ENCODE measurements around the gene DISP2. TPM values are rescaled to one million over a fixed set of nuclear protein-coding genes. Genes with fewer than 3 reads are reported as not detected.

Gene DISP2
- total RNA-seq, 1 donor from 2014 or later: 0.74 TPM

GRCh38 chr15:40353697-40354096 is 4.3 kb upstream of the DISP2 start:
- no peak for DNase-seq (ENCODE audit: extremely low spot score in 2 of 2)
- Histone ChIP-seq H3K9me3 (no peaks in the 10 kb centered on the region), H3K4me1 (peaks cover 12% of the 10 kb centered on the region), H3K27me3 (no peaks in the 10 kb centered on the region), H3K4me3 (no peak overlapping the region), H3K36me3 (no peaks in the 10 kb centered on the region), H3K27ac (no peak overlapping the region)
- TF ChIP-seq, protein P1, sequence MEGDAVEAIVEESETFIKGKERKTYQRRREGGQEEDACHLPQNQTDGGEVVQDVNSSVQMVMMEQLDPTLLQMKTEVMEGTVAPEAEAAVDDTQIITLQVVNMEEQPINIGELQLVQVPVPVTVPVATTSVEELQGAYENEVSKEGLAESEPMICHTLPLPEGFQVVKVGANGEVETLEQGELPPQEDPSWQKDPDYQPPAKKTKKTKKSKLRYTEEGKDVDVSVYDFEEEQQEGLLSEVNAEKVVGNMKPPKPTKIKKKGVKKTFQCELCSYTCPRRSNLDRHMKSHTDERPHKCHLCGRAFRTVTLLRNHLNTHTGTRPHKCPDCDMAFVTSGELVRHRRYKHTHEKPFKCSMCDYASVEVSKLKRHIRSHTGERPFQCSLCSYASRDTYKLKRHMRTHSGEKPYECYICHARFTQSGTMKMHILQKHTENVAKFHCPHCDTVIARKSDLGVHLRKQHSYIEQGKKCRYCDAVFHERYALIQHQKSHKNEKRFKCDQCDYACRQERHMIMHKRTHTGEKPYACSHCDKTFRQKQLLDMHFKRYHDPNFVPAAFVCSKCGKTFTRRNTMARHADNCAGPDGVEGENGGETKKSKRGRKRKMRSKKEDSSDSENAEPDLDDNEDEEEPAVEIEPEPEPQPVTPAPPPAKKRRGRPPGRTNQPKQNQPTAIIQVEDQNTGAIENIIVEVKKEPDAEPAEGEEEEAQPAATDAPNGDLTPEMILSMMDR (IDR thresholded peaks at IDR 0.05): no peak
- TF ChIP-seq POLR2A (IDR thresholded peaks at IDR 0.05) (no peak), POLR2AphosphoS5 (IDR thresholded peaks at IDR 0.05; ENCODE audit: insufficient read depth in 1 of 2, low read depth in 1 of 2) (no peak)
- intact Hi-C loops (cut with DNase I): no loop called here

DNA sequence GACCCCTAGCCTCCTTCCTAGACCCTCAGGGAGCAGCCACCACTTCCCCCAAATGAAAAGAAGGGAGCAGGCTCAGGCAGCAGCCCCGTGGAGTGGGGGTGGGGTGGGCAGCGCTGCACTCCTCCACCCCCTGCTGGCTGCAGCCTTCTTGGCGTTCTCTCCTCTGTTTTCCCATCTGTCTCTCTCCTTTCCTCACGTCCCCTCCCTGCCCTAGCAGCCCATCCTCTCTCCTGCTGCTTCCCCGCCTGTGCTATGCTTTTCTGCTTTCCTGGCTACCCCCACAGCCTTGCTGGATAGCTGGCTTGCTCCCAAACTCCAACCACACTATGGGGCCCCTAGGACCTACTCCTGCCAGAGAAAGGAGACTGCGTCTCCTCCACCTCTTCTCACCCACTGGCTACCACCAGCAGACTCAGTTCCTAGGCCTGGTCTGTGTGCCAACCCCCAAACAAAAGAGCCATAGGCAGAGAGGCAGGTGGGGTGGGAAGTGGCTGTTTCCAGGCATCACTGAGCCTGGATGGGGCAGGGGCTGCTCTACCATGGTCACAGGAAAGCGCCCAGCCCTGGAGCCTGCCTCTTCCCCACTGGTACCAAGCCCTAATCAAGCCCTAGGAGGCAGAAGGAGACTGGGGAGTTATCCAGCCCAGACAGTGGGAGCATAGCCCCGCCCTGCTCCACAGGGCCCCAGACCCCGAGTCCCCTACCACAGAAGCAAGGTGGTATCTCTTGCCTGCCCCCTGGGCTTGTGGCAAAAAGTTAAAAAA is 3.4 kb upstream of the DISP2 start:
- intact Hi-C loops (cut with DNase I): no loop called here
- DNase-seq (ENCODE audit: extremely low spot score in 2 of 2): no peak
- H3K4me1 ChIP-seq: peaks cover 14% of the 10 kb centered on the region
- H3K27me3 ChIP-seq: no peaks in the 10 kb centered on the region
- H3K9me3 ChIP-seq: no peaks in the 10 kb centered on the region
- H3K4me3 ChIP-seq: no peak overlapping the region
- no peaks in the 10 kb centered on the region for H3K36me3 ChIP-seq
- TF ChIP-seq POLR2A (IDR thresholded peaks at IDR 0.05): no peak
- TF ChIP-seq, protein P1 (IDR thresholded peaks at IDR 0.05): no peak
- no peak for TF ChIP-seq POLR2AphosphoS5 (IDR thresholded peaks at IDR 0.05; ENCODE audit: insufficient read depth in 1 of 2, low read depth in 1 of 2)
- no peak overlapping the region for H3K27ac ChIP-seq

DNA sequence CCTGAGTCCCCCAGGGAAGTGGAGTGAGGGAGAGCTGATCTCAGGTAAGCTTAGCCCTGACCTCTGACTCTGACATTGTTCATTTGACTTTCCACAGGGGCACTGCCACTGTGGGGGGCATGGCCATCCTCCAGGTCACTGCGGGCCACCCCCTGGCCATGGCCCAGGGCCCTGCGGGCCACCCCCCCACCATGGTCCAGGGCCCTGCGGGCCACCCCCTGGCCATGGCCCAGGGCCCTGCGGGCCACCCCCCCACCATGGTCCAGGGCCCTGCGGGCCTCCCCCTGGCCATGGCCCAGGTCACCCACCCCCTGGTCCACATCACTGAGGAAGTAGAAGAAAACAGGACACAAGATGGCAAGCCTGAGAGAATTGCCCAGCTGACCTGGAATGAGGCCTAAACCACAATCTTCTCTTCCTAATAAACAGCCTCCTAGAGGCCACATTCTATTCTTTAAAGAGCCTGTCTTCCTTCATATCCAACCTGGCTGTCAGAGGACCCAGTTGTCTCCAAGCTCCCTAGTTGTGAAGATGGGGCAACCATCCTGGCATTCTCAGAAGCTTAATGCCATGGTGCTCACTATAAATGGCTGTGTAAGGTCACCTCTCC is 1.9 kb upstream of the DISP2 start:
- intact Hi-C loops (cut with DNase I): no loop called here
- H3K27me3 ChIP-seq: no peaks in the 10 kb centered on the region
- peaks cover 14% of the 10 kb centered on the region for H3K4me1 ChIP-seq
- H3K9me3 ChIP-seq: no peaks in the 10 kb centered on the region
- no peak for DNase-seq (ENCODE audit: extremely low spot score in 2 of 2)
- no peak overlapping the region for H3K27ac ChIP-seq
- no peak for TF ChIP-seq POLR2A (IDR thresholded peaks at IDR 0.05)
- TF ChIP-seq, protein P1 (IDR thresholded peaks at IDR 0.05): no peak
- no peak for TF ChIP-seq POLR2AphosphoS5 (IDR thresholded peaks at IDR 0.05; ENCODE audit: insufficient read depth in 1 of 2, low read depth in 1 of 2)
- no peaks in the 10 kb centered on the region for H3K36me3 ChIP-seq
- no peak overlapping the region for H3K4me3 ChIP-seq

- no peak for DNase-seq (ENCODE audit: extremely low spot score in 2 of 2)
- intact Hi-C loops (cut with DNase I): no loop called here
- TF ChIP-seq, protein P1 (IDR thresholded peaks at IDR 0.05): no peak
- no peak for TF ChIP-seq POLR2A (IDR thresholded peaks at IDR 0.05)
- TF ChIP-seq POLR2AphosphoS5 (IDR thresholded peaks at IDR 0.05; ENCODE audit: insufficient read depth in 1 of 2, low read depth in 1 of 2): no peak
- Histone ChIP-seq H3K4me3 (no peak overlapping the region), H3K36me3 (no peaks in the 10 kb centered on the region), H3K27me3 (no peaks in the 10 kb centered on the region), H3K4me1 (peaks cover 14% of the 10 kb centered on the region), H3K27ac (no peak overlapping the region), H3K9me3 (no peaks in the 10 kb centered on the region)
Measured at GRCh38 chr15:40357246-40357645, 773 bp upstream of the DISP2 start.
